Cardiac fibroblast (primary cell): ENCODE measurements around the gene PDZD2.
A peak's percentile ranks its signal among the peaks of the same experiment; 100 is the strongest.

Experiments
- DNase-seq, 2 donors: peaks; one replicate each; pipeline versions ENCODE4 v3.0.0 to v3.0.0-alpha.2; 2010; ENCODE audit warnings: low read depth in 2 of 2
- H3K4me3 ChIP-seq, 2 donors: replicated peaks in 1 of 2; 1 replicate in 1 of 2; 2 replicates in 1 of 2; pipeline ENCODE4 v1.5.1; 2011; ENCODE audit warnings: low read depth in 2 of 2, low read length in 2 of 2, mild to moderate bottlenecking in 2 of 2, moderate library complexity in 1 of 2
- CTCF ChIP-seq: IDR thresholded peaks from one replicate; pipeline ENCODE4 v1.5.1; 2011; ENCODE audit warnings: low read depth, mild to moderate bottlenecking, low read length, inconsistent platforms

PDZD2 gene

DNA sequence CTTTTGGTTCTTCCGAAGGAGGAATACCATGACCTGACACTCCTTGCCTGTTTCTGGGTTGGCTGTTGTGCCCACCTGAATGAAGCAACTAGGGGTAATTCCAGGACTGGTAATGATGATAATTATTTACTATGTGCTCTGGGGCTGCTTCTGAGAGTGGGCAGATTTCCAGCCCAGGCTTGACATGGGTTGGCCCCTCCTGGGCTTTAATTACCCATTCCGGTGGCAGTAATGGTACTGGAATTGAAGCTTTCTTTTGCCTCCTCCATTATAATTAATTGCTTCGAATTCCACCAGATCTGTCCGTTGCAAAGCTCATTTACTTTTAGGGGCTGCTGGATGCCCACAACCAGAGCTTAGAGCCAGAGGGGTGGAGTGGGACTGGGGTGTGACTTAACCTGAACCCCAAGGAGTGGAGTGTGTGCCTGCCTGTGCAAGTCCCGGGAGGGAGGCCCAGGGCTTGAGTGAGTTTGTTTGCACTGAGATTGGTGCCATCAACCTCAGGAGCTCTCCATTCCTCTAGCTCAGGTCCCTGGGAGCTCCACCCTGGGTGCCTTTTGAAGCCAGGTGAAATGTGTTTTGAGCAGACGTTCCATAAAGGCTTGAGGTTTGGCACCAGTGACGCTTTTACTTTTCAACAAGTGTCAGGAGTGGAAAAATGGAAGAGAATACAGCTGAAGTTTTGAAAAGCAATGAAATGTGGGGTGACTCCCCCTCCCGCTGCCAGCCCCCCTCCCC is 214.6 kb downstream of the PDZD2 start:
- H3K4me3 ChIP-seq = no peak overlapping the region
- no peak for DNase-seq
- TF ChIP-seq CTCF = no peak

DNA sequence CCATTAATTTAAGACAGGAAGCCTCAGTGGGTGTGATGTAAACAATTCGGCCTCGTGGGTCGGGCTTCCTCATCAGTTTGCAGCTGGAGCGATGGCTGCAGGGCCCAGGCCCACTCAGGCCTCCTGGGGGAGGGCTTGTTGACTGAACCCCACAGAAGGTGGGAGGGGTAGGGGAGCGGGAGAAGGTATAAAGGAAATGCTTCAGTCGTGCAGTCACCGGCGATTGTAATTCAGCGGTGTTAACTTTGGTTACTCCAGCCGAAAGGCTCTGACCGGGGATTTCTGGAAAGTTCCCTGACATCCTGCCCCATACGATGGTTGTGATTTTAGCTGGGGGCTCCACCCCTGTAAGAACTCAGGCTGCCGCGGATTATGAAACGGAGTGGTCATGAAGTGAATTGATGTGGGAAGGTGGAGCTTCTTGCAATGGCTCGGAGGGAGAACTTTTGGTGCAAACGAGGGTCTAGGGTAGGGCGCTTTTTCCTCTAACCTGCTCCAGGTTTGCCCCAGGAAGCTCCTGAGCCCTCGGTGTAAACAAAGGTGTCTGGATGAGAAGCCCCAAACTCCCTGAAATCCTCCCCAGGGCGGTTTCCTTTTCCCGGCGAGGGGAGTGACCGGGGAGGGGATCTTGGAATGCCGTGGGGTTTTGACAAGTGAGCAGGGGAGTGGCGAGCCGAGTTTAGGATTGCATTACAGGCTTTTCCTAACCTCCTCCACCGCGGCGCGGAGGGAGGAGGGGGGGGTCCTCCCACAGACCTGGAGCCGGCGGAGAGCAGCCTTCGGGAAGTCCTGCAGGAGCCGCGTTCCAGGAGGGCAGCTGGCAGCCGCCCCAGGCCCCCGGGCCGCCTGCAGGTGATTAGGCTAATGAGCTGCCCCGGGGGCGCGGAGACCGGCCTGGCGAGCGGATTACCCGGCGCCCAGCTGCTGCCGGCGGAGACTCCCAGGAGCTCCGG is 215.5 kb downstream of the PDZD2 start:
- TF ChIP-seq CTCF = no peak
- DNase-seq = peak; percentile 26 to 60
- peak overlapping the region; percentile 44 to 60 for H3K4me3 ChIP-seq

DNA sequence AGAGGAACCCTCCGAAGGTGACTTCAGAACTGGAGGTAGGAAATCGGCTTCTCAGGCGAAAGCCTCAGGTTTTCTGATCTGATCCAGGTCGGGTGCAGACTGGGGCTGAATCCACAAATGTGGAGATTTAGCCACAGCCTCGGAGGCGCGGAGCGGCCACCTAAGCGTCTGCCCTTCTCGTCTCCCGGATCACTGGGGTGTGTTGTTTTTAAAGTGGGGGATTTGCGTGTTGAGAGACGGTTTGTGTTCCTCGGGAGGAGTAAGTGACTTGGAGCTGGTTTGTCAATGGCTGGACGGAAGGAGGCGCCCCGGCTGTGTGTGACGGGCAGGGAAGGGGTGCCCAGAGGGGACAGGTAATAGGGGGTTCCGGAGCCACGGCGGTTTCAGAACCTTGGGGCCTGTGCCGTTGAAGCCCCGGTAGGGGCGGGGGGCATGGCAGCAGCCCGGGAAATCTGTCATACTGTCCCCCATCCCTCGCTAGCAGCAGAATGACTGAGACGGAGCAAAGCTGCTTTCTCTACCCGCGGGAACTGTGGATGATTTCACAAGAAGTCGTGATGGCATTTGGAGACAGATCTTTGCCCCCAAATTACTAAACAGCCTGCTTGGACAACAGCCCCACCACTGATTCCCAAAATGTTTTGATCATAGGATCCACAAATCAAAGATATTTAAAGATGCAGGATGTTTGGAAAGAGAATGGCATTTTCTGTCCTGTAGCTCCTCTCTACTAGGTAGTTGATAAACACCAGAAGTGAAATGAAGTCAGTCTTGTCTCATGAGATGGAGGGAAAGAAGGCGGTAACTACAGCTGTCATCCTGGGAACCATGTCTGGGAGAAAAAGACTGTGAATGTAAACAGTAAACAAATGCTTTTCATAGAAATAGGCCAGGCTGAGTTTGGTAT is 216.5 kb downstream of the PDZD2 start:
- DNase-seq = peak; percentile 8 to 24

DNA sequence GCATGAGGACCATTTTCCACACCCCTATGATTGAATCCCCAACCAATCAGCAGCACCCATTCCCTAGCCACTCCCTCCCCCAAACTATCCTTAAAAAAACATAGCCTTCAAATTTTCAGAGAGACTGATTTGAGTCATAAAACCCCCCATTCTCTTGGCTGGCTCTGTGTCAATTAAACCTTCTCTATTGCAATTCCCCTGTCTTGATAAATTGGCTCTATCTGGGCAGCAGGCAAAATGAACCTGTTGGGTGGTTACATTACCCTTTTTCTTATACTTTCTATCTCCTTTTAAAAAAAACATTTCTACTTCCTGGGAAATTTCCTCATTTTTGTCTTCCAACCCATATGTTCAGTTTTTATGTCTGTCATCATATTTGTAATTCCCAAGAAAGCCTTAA is 220.2 kb downstream of the PDZD2 start:
- no peak for TF ChIP-seq CTCF
- no peak for DNase-seq
- no peak overlapping the region for H3K4me3 ChIP-seq

More for the DNA sequence above, 216.5 kb downstream of the PDZD2 start:
- peak overlapping the region; percentile 44 to 60 for H3K4me3 ChIP-seq
- TF ChIP-seq CTCF = peak; percentile 26

GRCh38 chr5:31860278-31860677 is 221.3 kb downstream of the PDZD2 start:
- no peak for TF ChIP-seq CTCF
- no peak for DNase-seq
- H3K4me3 ChIP-seq = no peak overlapping the region

- no peak for TF ChIP-seq CTCF
- no peak for DNase-seq
- no peak overlapping the region for H3K4me3 ChIP-seq
Observed at GRCh38 chr5:31860726-31861433, 221.9 kb downstream of the PDZD2 start.
